GM23248 (cell line): ENCODE results near the gene LMO3.

Experiments
- EZH2 ChIP-seq: fragments of 200-600 bp; sonication (generic); IDR thresholded peaks from 2 replicates; pipeline ENCODE4 v1.6.1; 2018; ENCODE audit warnings: antibody characterized with exemption, mild to moderate bottlenecking; ENCODE audit not compliant: insufficient read depth, poor library complexity, severe bottlenecking
- EZH2phosphoT487 ChIP-seq: fragments of 200-600 bp; sonication (generic); IDR thresholded peaks from 2 replicates; pipeline ENCODE4 v1.6.1; 2018; ENCODE audit warnings: antibody characterized with exemption, moderate library complexity, mild to moderate bottlenecking, low read depth; ENCODE audit not compliant: insufficient read depth

- TF ChIP-seq EZH2 (no peak), EZH2phosphoT487 (no peak)
Measured at GRCh38 chr12:16530268-16530850, 75.6 kb downstream of the LMO3 start.
